Duodenal mucosa (tissue), 2 donors: ENCODE measurements around the gene LDB3.
A peak's percentile ranks its signal among the peaks of the same experiment; 100 is the strongest.

Experiments
- H3K27ac ChIP-seq: one replicate; pipeline ENCODE4 v1.7.0; 2013; ENCODE audit warnings: low read depth, low read length
- H3K27me3 ChIP-seq, 2 donors: one replicate each; pipeline ENCODE4 v1.7.0; 2013; ENCODE audit warnings: low read length in 2 of 2, control low read depth in 1 of 2; ENCODE audit not compliant: insufficient read depth in 2 of 2, control insufficient read depth in 1 of 2
- H3K36me3 ChIP-seq, 2 donors: one replicate each; pipeline ENCODE4 v1.7.0; 2013; ENCODE audit warnings: low read length in 2 of 2, control low read depth in 1 of 2; ENCODE audit not compliant: insufficient read depth in 2 of 2, control insufficient read depth in 1 of 2
- H3K4me1 ChIP-seq, 2 donors: one replicate each; pipeline ENCODE4 v1.7.0; 2013; ENCODE audit warnings: low read length in 2 of 2, control low read depth in 1 of 2; ENCODE audit not compliant: insufficient read depth in 2 of 2, control insufficient read depth in 1 of 2
- H3K4me3 ChIP-seq, 2 donors: one replicate each; pipeline ENCODE4 v1.7.0; 2013; ENCODE audit warnings: low read length in 2 of 2, low read depth in 1 of 2
- H3K9ac ChIP-seq, 2 donors: one replicate each; pipeline ENCODE4 v1.7.0; 2013; ENCODE audit warnings: low read length in 2 of 2, low read depth in 1 of 2
- H3K9me3 ChIP-seq, 2 donors: one replicate each; pipeline ENCODE4 v1.7.0; 2013; ENCODE audit warnings: low read length in 2 of 2, control low read depth in 1 of 2; ENCODE audit not compliant: control insufficient read depth in 1 of 2

LDB3 gene

GRCh38 chr10:86705139-86705538 lies 36.8 kb downstream of the LDB3 start:
- Histone ChIP-seq H3K27ac (no peak overlapping the region), H3K9me3 (no peaks in the 10 kb centered on the region), H3K4me3 (no peak overlapping the region), H3K9ac (no peak overlapping the region), H3K4me1 (no peaks in the 10 kb centered on the region), H3K27me3 (no peaks in the 10 kb centered on the region), H3K36me3 (no peaks in the 10 kb centered on the region)

- Histone ChIP-seq H3K9me3 (no peaks in the 10 kb centered on the region), H3K9ac (no peak overlapping the region), H3K27me3 (no peaks in the 10 kb centered on the region), H3K27ac (no peak overlapping the region), H3K4me1 (peaks cover 4% of the 10 kb centered on the region in 2 donors), H3K4me3 (no peak overlapping the region), H3K36me3 (no peaks in the 10 kb centered on the region)
Observed at GRCh38 chr10:86705905-86706304, 37.6 kb downstream of the LDB3 start.

GRCh38 chr10:86706401-86706841 lies 38.1 kb downstream of the LDB3 start:
- Histone ChIP-seq H3K4me1 (peaks cover 4 to 5% of the 10 kb centered on the region in 2 donors), H3K9me3 (no peaks in the 10 kb centered on the region), H3K9ac (no peak overlapping the region), H3K36me3 (no peaks in the 10 kb centered on the region), H3K27ac (no peak overlapping the region), H3K27me3 (no peaks in the 10 kb centered on the region), H3K4me3 (no peak overlapping the region)

- Histone ChIP-seq H3K9ac (no peak overlapping the region), H3K36me3 (no peaks in the 10 kb centered on the region), H3K27ac (no peak overlapping the region), H3K9me3 (no peaks in the 10 kb centered on the region), H3K27me3 (no peaks in the 10 kb centered on the region), H3K4me3 (no peak overlapping the region), H3K4me1 (peaks cover 6% of the 10 kb centered on the region in 2 donors)
Observed at GRCh38 chr10:86706977-86707376, 38.7 kb downstream of the LDB3 start.

GRCh38 chr10:86707505-86707904 lies 39.2 kb downstream of the LDB3 start:
- Histone ChIP-seq H3K36me3 (no peaks in the 10 kb centered on the region), H3K9me3 (no peaks in the 10 kb centered on the region), H3K4me3 (no peak overlapping the region), H3K27me3 (no peaks in the 10 kb centered on the region), H3K9ac (no peak overlapping the region), H3K27ac (no peak overlapping the region), H3K4me1 (peaks cover 10 to 11% of the 10 kb centered on the region in 2 donors)

GRCh38 chr10:86708068-86708782 lies 39.9 kb downstream of the LDB3 start:
- no peaks in the 10 kb centered on the region for H3K9me3 ChIP-seq
- H3K27me3 ChIP-seq = no peaks in the 10 kb centered on the region
- no peak overlapping the region for H3K27ac ChIP-seq
- H3K4me1 ChIP-seq = peaks cover 10 to 11% of the 10 kb centered on the region in 2 donors
- no peaks in the 10 kb centered on the region for H3K36me3 ChIP-seq
- H3K9ac ChIP-seq = no peak overlapping the region
- H3K4me3 ChIP-seq = no peak overlapping the region

GRCh38 chr10:86708783-86709380 lies 40.6 kb downstream of the LDB3 start:
- Histone ChIP-seq H3K4me1 (peaks cover 10 to 11% of the 10 kb centered on the region in 2 donors), H3K9ac (no peak overlapping the region), H3K27me3 (no peaks in the 10 kb centered on the region), H3K27ac (no peak overlapping the region), H3K9me3 (no peaks in the 10 kb centered on the region), H3K36me3 (no peaks in the 10 kb centered on the region), H3K4me3 (no peak overlapping the region)

DNA sequence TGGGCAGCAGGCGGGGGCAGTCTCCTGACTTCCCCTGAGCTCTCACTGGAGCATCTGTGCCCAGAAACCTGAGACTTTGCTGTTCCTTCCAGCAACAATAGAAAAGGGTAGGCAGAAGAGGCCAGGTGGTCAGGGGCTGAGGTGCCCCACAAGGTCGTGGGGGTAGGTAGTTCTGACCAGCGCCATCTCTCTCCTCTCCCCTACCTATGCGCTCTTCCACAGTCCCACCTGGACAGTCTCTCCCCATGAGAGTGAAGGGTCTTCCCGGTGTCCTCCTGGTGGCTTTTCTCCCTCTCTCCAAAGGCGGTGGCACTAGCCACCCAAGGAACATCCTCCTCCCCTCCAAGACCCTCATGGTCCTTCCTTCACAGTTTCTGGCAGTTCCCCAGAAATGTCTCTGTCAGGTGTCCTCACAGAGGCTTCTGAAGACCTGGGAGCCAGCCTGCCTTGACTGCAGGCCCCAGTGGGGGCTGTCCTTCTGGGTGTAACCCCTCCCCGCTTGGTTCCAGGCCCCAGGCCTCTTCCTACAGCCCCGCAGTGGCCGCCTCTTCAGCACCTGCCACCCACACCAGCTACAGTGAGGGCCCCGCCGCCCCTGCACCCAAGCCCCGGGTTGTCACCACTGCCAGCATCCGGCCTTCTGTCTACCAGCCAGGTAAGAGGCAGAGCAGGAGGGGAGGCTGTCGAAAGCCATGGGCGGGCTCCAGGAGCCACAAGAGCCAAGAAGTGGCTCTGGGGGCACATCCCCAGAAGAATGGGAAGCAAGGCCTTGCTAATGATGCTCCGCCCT lies 41.3 kb downstream of the LDB3 start:
- peaks cover 10 to 11% of the 10 kb centered on the region in 2 donors for H3K4me1 ChIP-seq
- no peaks in the 10 kb centered on the region for H3K27me3 ChIP-seq
- H3K9ac ChIP-seq = no peak overlapping the region
- no peaks in the 10 kb centered on the region for H3K9me3 ChIP-seq
- no peak overlapping the region for H3K4me3 ChIP-seq
- H3K27ac ChIP-seq = no peak overlapping the region
- no peaks in the 10 kb centered on the region for H3K36me3 ChIP-seq

GRCh38 chr10:86710987-86711512 lies 42.7 kb downstream of the LDB3 start:
- Histone ChIP-seq H3K4me3 (peak overlapping the region; percentile 62 to 82), H3K36me3 (no peaks in the 10 kb centered on the region), H3K27ac (peak overlapping the region; percentile 77), H3K27me3 (no peaks in the 10 kb centered on the region), H3K9me3 (no peaks in the 10 kb centered on the region), H3K9ac (peak overlapping the region; percentile 55 to 70), H3K4me1 (peaks cover 10 to 11% of the 10 kb centered on the region in 2 donors)
